Measurements from ENCODE around the gene ARHGAP24.

The ARHGAP24 gene

DNA sequence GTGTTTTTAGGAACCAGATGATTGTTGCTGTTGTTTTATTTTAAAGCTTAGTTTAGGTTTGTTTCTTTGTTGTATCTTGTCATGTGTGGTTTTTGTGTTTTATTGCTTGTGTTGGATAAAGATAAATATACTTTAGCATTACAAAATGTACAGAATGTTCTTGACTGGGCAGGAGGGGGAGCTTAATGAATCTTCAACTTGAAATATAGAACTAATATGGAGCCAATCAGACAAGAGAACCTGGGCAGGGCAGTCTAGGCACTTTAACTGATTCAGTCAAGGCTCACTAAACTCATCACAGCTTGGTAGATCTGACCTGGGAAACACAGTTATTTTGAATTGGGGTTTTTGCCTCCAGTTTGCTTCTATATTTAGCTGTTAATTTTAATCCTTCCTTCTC is 304.2 kb downstream of the ARHGAP24 start:
- DNase-seq (ENCODE audit: low spot score) = no peak

DNA sequence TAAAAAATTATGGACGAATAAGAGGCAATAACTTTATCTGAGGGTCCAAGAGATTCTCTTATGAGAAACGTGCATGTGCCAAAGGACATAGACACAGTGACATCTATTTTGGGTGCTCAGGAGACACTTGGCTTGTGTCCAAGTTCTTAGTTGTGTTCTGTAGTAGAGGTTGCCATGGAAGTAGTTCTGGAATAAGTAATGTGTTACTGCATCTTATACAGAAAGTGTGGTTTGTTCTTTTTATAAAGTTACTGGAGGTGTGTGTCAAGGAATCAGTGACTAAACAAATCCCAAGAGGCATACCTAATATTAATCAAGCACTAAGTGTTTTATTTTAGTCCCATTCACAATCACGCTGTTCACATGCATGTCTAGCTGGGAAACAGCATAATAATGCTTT is 305.7 kb downstream of the ARHGAP24 start:
- no peak for DNase-seq (ENCODE audit: low spot score)

GRCh38 chr4:85783483-85783882 is 308.5 kb downstream of the ARHGAP24 start:
- DNase-seq (ENCODE audit: low spot score) = no peak

GRCh38 chr4:85783900-85784299 is 308.9 kb downstream of the ARHGAP24 start:
- DNase-seq (ENCODE audit: low spot score) = no peak

DNA sequence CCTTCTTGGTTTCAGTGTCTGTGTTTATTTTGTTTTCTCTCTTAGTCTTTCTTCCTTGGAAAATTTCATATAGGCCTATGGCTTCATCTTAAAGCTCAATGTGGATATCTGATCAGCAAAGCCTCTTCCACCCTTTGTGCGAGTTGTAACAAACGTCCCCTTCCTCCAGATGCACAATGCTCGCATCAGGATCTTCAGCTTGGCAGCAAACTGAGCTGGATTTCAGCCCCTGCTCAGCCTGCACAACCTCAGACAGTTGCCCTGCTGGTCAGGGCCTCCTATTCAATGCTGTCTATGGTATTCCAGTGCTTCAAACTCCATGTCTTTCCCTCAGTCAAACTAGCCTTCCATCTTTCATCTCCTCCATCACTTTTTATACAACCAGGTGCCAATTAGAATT is 309.4 kb downstream of the ARHGAP24 start:
- no peak for DNase-seq (ENCODE audit: low spot score)

DNA sequence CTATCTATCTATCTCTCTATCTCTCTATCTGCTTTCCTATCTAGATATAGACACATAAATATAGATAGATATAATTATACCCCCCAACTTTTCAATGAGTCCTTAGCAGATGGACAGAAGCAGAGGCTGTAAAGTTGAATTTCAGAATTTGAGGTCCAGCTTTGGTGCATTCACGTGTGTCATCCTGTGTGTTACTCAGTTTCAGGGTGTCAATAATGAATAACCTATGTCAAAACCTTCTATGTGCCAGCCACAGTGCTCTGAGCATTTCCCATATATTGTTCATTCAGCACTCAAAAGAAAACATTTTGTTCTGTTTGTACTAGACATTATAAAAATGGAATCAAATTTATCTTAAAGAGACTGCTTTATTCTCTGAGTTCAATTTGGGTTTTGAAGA is 310.0 kb downstream of the ARHGAP24 start:
- DNase-seq (ENCODE audit: low spot score) = no peak

GRCh38 chr4:85787133-85787532 is 312.2 kb downstream of the ARHGAP24 start:
- DNase-seq (ENCODE audit: low spot score) = peak; percentile 8

- DNase-seq (ENCODE audit: low spot score) = no peak
Observed at GRCh38 chr4:85788604-85789003, 313.7 kb downstream of the ARHGAP24 start.

GRCh38 chr4:85789241-85789640 is 314.3 kb downstream of the ARHGAP24 start:
- DNase-seq (ENCODE audit: low spot score) = no peak

- no peak for DNase-seq (ENCODE audit: low spot score)
Observed at GRCh38 chr4:85790582-85790981, 315.6 kb downstream of the ARHGAP24 start.

GRCh38 chr4:85792376-85793232 is 317.7 kb downstream of the ARHGAP24 start:
- no peak for DNase-seq (ENCODE audit: low spot score)

GRCh38 chr4:85793233-85793585 is 318.3 kb downstream of the ARHGAP24 start:
- no peak for DNase-seq (ENCODE audit: low spot score)

GRCh38 chr4:85798012-85798770 is 323.2 kb downstream of the ARHGAP24 start:
- no peak for DNase-seq (ENCODE audit: low spot score)

DNA sequence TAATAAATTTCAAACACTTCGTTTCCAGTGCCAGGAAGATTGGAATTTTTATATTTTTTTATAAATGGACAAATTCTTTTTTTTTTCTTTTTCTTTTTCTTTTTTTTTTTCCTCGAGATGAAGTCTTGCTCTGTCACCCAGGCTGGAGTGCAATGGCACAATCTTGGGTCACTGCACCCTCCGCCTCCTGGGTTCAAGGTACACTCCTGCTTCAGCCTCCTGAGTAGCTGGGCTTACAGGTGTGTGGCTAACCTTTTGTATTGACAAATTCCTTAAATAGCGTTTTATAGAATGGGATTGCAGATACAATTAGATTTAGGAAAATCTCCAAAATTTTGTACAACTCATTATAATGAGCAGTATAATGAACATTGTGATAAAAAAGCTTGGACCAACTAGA is 328.9 kb downstream of the ARHGAP24 start:
- no peak for DNase-seq (ENCODE audit: low spot score)

- DNase-seq (ENCODE audit: low spot score) = no peak
Observed at GRCh38 chr4:85805891-85806290, 330.9 kb downstream of the ARHGAP24 start.

DNA sequence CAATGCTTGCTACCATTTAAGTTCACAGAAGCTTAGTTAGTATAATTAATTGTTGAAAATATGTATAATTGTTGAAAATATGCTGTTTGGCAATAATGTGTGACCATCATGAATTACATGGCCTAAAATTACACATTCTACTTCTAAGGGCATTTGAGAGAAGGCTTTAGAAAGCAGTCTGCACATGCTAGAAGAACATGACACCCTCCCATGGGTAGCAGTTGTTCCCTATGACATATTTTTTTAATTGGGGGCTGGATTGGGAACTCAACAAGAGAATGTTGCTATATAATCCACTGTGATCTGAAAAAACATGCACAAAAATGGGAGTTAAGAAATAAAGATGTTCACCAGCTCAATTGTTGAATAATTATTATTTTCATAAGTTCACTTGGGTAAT is 331.4 kb downstream of the ARHGAP24 start:
- no peak for DNase-seq (ENCODE audit: low spot score)

GRCh38 chr4:85807247-85807950 is 332.4 kb downstream of the ARHGAP24 start:
- DNase-seq (ENCODE audit: low spot score) = no peak

DNA sequence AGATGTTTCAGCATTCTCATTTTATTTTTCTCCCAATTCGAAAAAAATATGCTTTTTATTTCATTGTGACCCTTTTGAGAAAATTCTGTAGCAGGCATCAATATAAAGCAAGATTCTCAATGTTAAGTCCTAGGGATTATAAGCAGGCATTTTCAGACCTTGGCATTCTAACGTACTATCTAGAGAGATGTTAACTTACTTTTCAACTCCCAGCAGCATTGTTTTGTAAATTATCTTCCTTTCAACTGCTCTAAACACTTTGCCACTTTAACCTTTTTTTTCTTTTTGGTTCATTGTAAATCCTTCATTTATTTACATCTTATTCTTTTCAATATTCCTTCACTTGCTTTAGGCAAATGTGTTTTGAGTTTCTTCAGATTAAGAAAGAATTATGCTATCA is 333.2 kb downstream of the ARHGAP24 start:
- DNase-seq (ENCODE audit: low spot score) = no peak

- no peak for DNase-seq (ENCODE audit: low spot score)
Observed at GRCh38 chr4:85808864-85809263, 333.9 kb downstream of the ARHGAP24 start.

DNA sequence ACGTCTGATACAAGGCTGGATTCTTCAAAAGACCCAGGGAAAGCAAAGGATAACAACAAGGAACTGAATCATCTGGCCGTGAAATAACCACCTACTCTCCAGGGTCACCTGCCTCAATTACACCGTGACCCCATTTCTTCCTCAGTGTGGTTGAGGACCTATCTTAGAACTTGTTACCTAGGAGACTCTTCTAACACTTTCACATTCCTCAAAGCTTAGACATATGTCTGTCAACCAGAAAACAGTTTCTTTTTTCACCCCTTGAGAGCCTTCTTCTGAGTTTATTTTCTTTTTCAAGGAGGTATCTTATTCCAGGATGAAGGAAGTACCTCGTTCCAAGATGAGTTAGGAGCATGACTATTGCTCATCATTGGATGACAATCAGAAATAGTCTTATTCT is 337.8 kb downstream of the ARHGAP24 start:
- no peak for DNase-seq (ENCODE audit: low spot score)

DNA sequence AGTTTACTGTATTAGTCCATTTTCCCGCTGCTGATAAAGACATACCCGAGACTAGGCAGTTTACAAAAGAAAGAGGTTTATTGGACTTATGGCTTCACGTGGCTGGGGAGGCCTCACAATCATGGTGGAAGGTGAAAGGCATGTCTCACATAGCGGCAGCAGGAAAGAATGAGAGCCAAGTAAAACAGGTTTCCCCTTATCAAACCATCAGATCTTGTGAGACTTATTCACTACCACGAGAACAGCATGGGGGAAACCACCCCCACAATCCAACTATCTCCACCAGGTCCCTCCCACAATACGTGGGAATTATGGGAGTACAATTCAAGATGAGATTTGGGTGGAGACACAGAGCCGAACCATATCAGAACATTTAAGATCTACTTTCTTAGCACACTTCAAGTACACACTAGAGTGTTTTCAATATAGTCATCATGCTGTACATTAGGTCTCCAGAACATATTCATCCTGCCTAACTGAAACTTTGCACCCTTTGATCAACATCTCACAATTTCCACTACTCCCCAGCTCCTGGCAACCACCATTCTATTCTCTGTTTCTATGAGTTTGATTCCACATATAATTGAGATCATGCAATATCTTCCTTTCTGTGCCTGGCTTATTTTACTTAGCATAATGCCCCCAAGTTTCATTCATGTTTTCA is 341.0 kb downstream of the ARHGAP24 start:
- DNase-seq (ENCODE audit: low spot score) = no peak

GRCh38 chr4:85818700-85819099 is 343.8 kb downstream of the ARHGAP24 start:
- DNase-seq (ENCODE audit: low spot score) = no peak
